ENCODE measurements around the gene FAM124A.

DNA sequence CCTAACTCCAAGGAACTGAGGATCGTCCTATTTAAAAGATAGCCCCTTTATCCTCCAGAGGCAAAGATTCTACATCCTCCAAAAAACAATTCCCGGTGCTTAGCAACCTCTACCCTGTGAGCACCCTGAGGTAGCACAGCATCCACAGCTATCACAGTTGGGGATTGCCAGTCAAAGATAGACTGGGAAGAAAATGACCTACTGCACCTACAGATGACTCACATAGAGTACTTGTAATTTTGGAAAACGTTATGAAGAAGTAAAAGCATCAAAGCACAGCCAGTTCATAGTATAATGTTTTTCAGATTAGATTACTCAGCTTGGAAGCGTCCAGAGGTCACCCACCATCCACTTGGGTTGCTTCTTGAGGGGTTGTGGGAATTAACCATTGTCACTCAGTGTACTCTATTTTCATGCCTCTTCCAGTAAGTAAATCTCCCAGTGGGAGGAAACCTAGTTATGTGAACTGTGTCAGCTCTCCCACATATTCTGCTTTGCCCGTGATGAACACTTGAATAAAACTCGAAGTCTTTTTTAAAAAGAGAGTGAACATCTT lies 8.9 kb upstream of the FAM124A start:
- TF ChIP-seq POLR2A (IDR thresholded peaks at IDR 0.05; ENCODE audit: borderline replicate concordance, extremely low read depth, insufficient read depth, insufficient read length), result no peak
- no peak for TF ChIP-seq EZH2phosphoT487 (IDR thresholded peaks at IDR 0.05; ENCODE audit: borderline replicate concordance)
- TF ChIP-seq, protein P1, sequence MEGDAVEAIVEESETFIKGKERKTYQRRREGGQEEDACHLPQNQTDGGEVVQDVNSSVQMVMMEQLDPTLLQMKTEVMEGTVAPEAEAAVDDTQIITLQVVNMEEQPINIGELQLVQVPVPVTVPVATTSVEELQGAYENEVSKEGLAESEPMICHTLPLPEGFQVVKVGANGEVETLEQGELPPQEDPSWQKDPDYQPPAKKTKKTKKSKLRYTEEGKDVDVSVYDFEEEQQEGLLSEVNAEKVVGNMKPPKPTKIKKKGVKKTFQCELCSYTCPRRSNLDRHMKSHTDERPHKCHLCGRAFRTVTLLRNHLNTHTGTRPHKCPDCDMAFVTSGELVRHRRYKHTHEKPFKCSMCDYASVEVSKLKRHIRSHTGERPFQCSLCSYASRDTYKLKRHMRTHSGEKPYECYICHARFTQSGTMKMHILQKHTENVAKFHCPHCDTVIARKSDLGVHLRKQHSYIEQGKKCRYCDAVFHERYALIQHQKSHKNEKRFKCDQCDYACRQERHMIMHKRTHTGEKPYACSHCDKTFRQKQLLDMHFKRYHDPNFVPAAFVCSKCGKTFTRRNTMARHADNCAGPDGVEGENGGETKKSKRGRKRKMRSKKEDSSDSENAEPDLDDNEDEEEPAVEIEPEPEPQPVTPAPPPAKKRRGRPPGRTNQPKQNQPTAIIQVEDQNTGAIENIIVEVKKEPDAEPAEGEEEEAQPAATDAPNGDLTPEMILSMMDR (IDR thresholded peaks at IDR 0.05 in 2 of 3, conservative IDR thresholded peaks at IDR 0.05 in 1 of 3; ENCODE audit: borderline replicate concordance in 1 of 3, insufficient read depth in 1 of 3, low read depth in 2 of 3, low read length in 2 of 3), result no peak
- TF ChIP-seq EZH2 (IDR thresholded peaks at IDR 0.05), result no peak
- TF ChIP-seq, protein P2, sequence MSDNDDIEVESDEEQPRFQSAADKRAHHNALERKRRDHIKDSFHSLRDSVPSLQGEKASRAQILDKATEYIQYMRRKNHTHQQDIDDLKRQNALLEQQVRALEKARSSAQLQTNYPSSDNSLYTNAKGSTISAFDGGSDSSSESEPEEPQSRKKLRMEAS (IDR thresholded peaks at IDR 0.05), result no peak
